CD4-positive, alpha-beta T cell treated with Interleukin-15 for 4 hours (primary cell): ENCODE data around the gene NUP133.
"Not testable (repeated sequence)": the region's sequence is repeated elsewhere in the genome, so short reads cannot be mapped to it uniquely, and the experiment has no call there.

ENCODE experiments used
- DNase-seq: peaks from one replicate; pipeline ENCODE4 v3.0.0-alpha.2; 2020; ENCODE audit warnings: low spot score

Gene NUP133

GRCh38 chr1:229411434-229412055, 96.6 kb downstream of the NUP133 start:
- DNase-seq: no peak

GRCh38 chr1:229410692-229411433, 97.3 kb downstream of the NUP133 start:
- no peak for DNase-seq

- DNase-seq: no peak
These were observed 97.8 kb downstream of the NUP133 start for GRCh38 chr1:229410370-229410691.

GRCh38 chr1:229409616-229410369, 98.3 kb downstream of the NUP133 start:
- no peak for DNase-seq

GRCh38 chr1:229408458-229409037, 99.6 kb downstream of the NUP133 start:
- no peak for DNase-seq

- DNase-seq: no peak
These were observed 100.7 kb downstream of the NUP133 start for GRCh38 chr1:229407206-229408026.

GRCh38 chr1:229406798-229407197, 101.3 kb downstream of the NUP133 start:
- no peak for DNase-seq

GRCh38 chr1:229403573-229403972, 104.6 kb downstream of the NUP133 start:
- DNase-seq: no peak

- DNase-seq: no peak
These were observed 105.1 kb downstream of the NUP133 start for GRCh38 chr1:229402993-229403392.

- DNase-seq: not testable (repeated sequence)
These were observed 105.8 kb downstream of the NUP133 start for GRCh38 chr1:229402329-229402728.

- DNase-seq: no peak
These were observed 110.4 kb downstream of the NUP133 start for GRCh38 chr1:229397762-229398161.

- no peak for DNase-seq
These were observed 111.4 kb downstream of the NUP133 start for GRCh38 chr1:229396585-229397206.

GRCh38 chr1:229394517-229394916, 113.6 kb downstream of the NUP133 start:
- DNase-seq: not testable (repeated sequence)

- no peak for DNase-seq
These were observed 115.2 kb downstream of the NUP133 start for GRCh38 chr1:229392936-229393335.
